Spinal cord (tissue), 10 donors: ENCODE data around the gene TRIM17. TPM values are rescaled to one million over a fixed set of nuclear protein-coding genes. Genes with fewer than 3 reads are reported as not detected.

Experiments used
- DNase-seq, 6 donors: peaks; one replicate each; pipeline versions ENCODE4 v3.0.0 to v3.0.0-alpha.2; 2013 to 2015; ENCODE audit warnings: low spot score in 6 of 6, low read depth in 4 of 6
- H3K27ac ChIP-seq: one replicate; pipeline ENCODE4 v1.5.1; 2013; ENCODE audit warnings: low read depth, low read length, control low read depth
- H3K27me3 ChIP-seq: one replicate; pipeline ENCODE4 v1.6.1; 2013; ENCODE audit warnings: low read length; ENCODE audit not compliant: control insufficient read depth, insufficient read depth
- H3K36me3 ChIP-seq: one replicate; pipeline ENCODE4 v1.6.1; 2013; ENCODE audit warnings: low read length; ENCODE audit not compliant: control insufficient read depth, insufficient read depth
- H3K4me1 ChIP-seq: one replicate; pipeline ENCODE4 v1.6.1; 2013; ENCODE audit warnings: low read length; ENCODE audit not compliant: control insufficient read depth, insufficient read depth
- H3K4me3 ChIP-seq: one replicate; pipeline ENCODE4 v1.5.1; 2013; ENCODE audit warnings: low read depth, low read length, control low read depth
- H3K9me3 ChIP-seq: one replicate; pipeline ENCODE4 v1.6.1; 2013; ENCODE audit warnings: low read length; ENCODE audit not compliant: control insufficient read depth, insufficient read depth
- WGBS: methylation state at CpG from one replicate; pipeline ENCODE4 v1.1.5; 2013; ENCODE audit warnings: missing lambda C conversion rate; ENCODE audit not compliant: insufficient coverage; 5-methylcytosine and 5-hydroxymethylcytosine counted together
- polyA plus RNA-seq, 2 donors: library from polyadenylated mRNA; unstranded; fragments of 120-200 nt; gene quantifications; one replicate each; pipeline ENCODE4 v1.2.1, GENCODE V29; 2013; ENCODE audit not compliant: insufficient read length in 2 of 2
- small RNA-seq: library from RNA; depleted of rRNA; stranded (forward); fragments of <200 nt; gene quantifications from one replicate; pipeline ENCODE3, GENCODE V24; 2014; ENCODE audit warnings: low replicate concordance
- total RNA-seq, 2 donors: library from RNA; depleted of rRNA in 1 of 2; stranded (reverse); fragments of 120-200 nt in 1 of 2; fragments of >200 nt in 1 of 2; gene quantifications; one replicate each; pipeline versions ENCODE4 v1.2.3 to v1.2.4, GENCODE V29; 2013 to 2014
- donor health status: healthy.

Gene TRIM17
- total and polyA plus RNA-seq, 4 donors, result 2.2 to 6.1 (median 4.4) TPM

DNA sequence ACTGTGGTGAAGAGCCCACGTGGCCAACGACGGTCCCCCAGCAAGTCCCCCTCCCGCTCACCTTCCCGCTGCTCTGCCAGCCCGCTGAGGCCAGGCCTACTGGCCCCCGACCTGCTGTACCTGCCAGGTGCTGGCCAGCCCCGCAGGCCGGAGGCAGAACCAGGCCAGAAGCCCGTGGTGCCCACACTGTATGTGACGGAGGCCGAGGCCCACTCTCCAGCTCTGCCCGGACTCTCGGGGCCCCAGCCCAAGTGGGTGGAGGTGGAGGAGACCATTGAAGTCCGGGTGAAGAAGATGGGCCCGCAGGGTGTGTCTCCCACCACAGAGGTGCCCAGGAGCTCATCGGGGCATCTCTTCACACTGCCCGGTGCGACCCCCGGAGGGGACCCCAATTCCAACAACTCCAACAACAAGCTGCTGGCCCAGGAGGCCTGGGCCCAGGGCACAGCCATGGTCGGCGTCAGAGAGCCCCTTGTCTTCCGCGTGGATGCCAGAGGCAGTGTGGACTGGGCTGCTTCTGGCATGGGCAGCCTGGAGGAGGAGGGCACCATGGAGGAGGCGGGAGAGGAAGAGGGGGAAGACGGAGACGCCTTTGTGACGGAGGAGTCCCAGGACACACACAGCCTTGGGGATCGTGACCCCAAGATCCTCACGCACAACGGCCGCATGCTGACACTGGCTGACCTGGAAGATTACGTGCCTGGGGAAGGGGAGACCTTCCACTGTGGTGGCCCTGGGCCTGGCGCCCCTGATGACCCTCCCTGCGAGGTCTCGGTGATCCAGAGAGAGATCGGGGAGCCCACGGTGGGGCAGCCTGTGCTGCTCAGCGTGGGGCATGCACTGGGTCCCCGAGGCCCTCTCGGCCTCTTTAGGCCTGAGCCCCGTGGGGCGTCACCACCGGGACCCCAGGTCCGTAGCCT is 56.8 kb downstream of the TRIM17 start:
- peaks cover 25% of the 10 kb centered on the region for H3K36me3 ChIP-seq
- H3K27me3 ChIP-seq, result no peaks in the 10 kb centered on the region
- no peaks in the 10 kb centered on the region for H3K9me3 ChIP-seq
- WGBS, result 92% methylated on average over 38 of the region's 45 CpGs
- H3K4me1 ChIP-seq, result no peaks in the 10 kb centered on the region
- no peak overlapping the region for H3K27ac ChIP-seq
- H3K4me3 ChIP-seq, result no peak overlapping the region
- no peak for DNase-seq

DNA sequence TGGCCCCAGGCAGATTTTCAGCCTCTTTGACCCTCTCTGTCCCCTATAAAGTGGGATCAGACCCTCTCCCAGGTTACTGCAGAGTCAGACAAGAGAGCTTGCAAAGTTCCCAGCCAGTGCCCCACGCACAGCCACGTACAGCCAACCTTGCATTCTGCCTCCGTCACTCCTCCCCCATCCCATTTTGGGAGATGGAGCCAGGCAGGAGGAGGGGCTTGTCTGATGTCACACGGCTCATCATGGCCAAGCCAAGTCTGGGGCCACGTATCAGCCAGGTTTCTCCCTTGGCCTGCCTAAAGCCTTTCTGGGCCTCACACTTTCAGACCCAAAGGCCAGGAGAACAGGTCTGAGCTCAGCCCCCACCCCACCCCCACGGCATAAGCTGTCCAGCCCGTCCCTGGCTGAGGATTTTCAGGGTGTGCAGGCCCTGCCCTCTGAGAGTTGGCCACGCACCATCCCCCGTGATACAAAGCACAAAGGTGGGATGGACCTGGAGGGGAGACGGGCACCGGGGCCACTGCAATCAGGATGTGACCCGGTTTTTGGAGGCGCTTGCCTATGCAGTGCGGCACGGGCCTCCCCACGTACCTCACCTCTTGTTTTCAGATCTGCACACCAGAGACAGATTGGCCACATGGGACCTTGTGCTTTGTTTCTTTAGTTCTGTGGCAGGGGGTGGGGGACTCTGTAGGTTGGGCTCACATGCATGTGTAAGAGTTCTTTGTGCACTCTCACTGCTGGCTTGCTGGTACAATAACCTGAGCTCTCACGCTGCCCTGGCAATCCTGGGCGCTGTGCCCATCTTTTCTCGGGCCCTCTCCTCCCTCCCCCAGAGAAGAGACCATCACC is 57.7 kb downstream of the TRIM17 start:
- no peak for DNase-seq
- Histone ChIP-seq H3K27ac (no peak overlapping the region), H3K4me3 (no peak overlapping the region), H3K9me3 (no peaks in the 10 kb centered on the region), H3K27me3 (no peaks in the 10 kb centered on the region), H3K36me3 (peaks cover 27% of the 10 kb centered on the region), H3K4me1 (no peaks in the 10 kb centered on the region)
- 80% methylated on average over 12 of the region's 19 CpGs for WGBS

DNA sequence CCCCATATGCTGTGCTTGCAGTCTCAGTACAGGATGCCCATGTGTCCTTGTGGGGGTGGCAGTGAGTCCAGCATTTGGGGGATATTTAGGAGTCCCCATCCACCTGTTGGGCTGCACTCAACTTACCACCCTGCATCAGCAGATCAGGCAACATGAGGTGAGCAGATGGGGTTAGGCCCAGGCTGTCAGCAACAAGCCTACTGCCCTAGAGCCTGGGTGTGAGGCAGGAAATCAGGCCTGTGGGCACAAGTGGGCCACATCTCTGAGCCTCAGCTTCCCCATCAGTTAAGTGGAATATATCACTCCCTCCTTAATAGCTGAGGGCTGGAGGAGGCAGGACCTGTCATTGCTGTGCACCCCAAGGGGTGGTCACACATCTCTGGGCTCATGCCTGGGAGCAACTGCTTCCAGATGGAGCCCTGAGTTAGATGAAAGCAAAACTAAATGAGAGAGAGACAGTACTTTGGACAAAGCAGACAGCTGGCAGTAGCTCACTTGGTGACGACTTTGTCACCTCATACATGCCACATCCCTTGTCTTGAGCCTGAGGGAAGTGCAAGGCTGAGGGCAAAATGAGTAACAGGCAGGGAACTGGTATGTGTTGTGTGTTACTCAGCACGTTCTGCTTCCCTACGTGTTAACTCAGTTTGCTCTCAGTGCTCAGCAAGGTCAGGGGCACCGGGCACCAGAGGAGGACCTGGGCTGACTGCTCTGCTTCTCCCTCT is 58.5 kb downstream of the TRIM17 start:
- H3K4me1 ChIP-seq, result no peaks in the 10 kb centered on the region
- DNase-seq, result no peak
- no peak overlapping the region for H3K27ac ChIP-seq
- WGBS, result 85% methylated on average over 3 of the region's 4 CpGs
- H3K36me3 ChIP-seq, result peaks cover 33% of the 10 kb centered on the region
- H3K27me3 ChIP-seq, result no peaks in the 10 kb centered on the region
- no peak overlapping the region for H3K4me3 ChIP-seq
- H3K9me3 ChIP-seq, result no peaks in the 10 kb centered on the region

Small RNA genes within 50 kb of the gene (small RNA-seq; reads per million reads assigned to genes)
- not detected for gene MIR4666A

Other genes with a start within 250 kb of the TRIM17 start
- gene OBSCN, start 208.8 kb downstream of the TRIM17 start, total RNA-seq, result 10 to 100 TPM; 13.5 to 27.2 TPM
- 10 to 100 TPM; 17.1 to 27.0 TPM for gene OBSCN, start 208.8 kb downstream of the TRIM17 start, polyA plus RNA-seq
- gene TRIM11, start 10.0 kb downstream of the TRIM17 start, total RNA-seq, result 10 to 100 TPM in 1 of 2 donors, 1 to 10 TPM in 1; 9.7 to 14.7 TPM
- 10 to 100 TPM; 15.2 to 20.6 TPM for gene TRIM11, start 10.0 kb downstream of the TRIM17 start, polyA plus RNA-seq
- 10 to 100 TPM; 58.9 to 74.6 TPM for gene RNF187, start 70.5 kb upstream of the TRIM17 start, total RNA-seq
- 100 to 1,000 TPM; 232 to 242 TPM for gene RNF187, start 70.5 kb upstream of the TRIM17 start, polyA plus RNA-seq